ENCODE measurements around the gene CEP85L. TPM values are rescaled to one million over a fixed set of nuclear protein-coding genes. Genes with fewer than 3 reads are reported as not detected.

CEP85L gene
- total RNA-seq, 3 donors from 2014 or later, result 3.7 to 13.6 (median 4.0) TPM

- intact Hi-C loops (cut with DNase I, micrococcal nuclease), result no loop called here
- H3K36me3 ChIP-seq (ENCODE audit: low read depth), result no peaks in the 10 kb centered on the region
- DNase-seq, result no peak
- ATAC-seq, result no peak
- H3K4me1 ChIP-seq (ENCODE audit: low read depth), result no peaks in the 10 kb centered on the region
- no peak overlapping the region for H3K4me3 ChIP-seq
- TF ChIP-seq CTCF (IDR thresholded peaks at IDR 0.05), result no peak
- no peaks in the 10 kb centered on the region for H3K9me3 ChIP-seq
Measured at GRCh38 chr6:118495485-118496280, 155.7 kb downstream of the CEP85L start.

DNA sequence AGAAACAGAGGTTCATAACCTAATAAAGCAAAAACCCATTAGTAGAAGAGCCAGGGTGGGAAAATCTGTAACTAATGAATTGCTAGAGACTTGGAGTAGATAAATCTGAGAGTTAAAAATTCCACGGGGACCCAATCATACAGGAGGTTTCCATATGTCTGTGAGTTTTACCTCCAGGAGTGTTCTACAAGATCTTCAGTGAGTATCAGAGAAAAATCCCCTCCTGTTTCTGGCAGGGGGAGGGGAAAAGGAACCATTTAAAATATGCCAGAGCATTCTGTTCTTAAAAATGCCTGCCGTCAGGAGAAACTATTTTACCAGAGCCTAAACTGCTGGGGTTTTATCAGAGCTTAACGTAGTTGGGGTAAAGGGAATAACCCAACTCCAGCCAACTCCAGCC, 157.3 kb downstream of the CEP85L start:
- intact Hi-C loops (cut with DNase I, micrococcal nuclease), result no loop called here
- H3K4me3 ChIP-seq, result no peak overlapping the region
- ATAC-seq, result no peak
- no peaks in the 10 kb centered on the region for H3K4me1 ChIP-seq (ENCODE audit: low read depth)
- DNase-seq, result no peak
- H3K36me3 ChIP-seq (ENCODE audit: low read depth), result no peaks in the 10 kb centered on the region
- TF ChIP-seq CTCF (IDR thresholded peaks at IDR 0.05), result no peak
- H3K9me3 ChIP-seq, result no peaks in the 10 kb centered on the region

GRCh38 chr6:118489990-118490389, 161.4 kb downstream of the CEP85L start:
- Histone ChIP-seq H3K4me3 (no peak overlapping the region), H3K9me3 (peaks cover 11% of the 10 kb centered on the region), H3K4me1 (ENCODE audit: low read depth) (no peaks in the 10 kb centered on the region), H3K36me3 (ENCODE audit: low read depth) (no peaks in the 10 kb centered on the region)
- ATAC-seq (no peak), DNase-seq (no peak)
- intact Hi-C loops (cut with DNase I, micrococcal nuclease), result no loop called here
- TF ChIP-seq CTCF (IDR thresholded peaks at IDR 0.05), result no peak

- Histone ChIP-seq H3K36me3 (ENCODE audit: low read depth) (no peaks in the 10 kb centered on the region), H3K4me1 (ENCODE audit: low read depth) (no peaks in the 10 kb centered on the region), H3K4me3 (no peak overlapping the region), H3K9me3 (peaks cover 11% of the 10 kb centered on the region)
- no peak for TF ChIP-seq CTCF (IDR thresholded peaks at IDR 0.05)
- no peak for ATAC-seq
- intact Hi-C loops (cut with DNase I, micrococcal nuclease), result no loop called here
- no peak for DNase-seq
Measured at GRCh38 chr6:118488631-118489030, 162.8 kb downstream of the CEP85L start.

GRCh38 chr6:118485601-118486550, 165.5 kb downstream of the CEP85L start:
- Histone ChIP-seq H3K9me3 (peaks cover 11% of the 10 kb centered on the region), H3K36me3 (ENCODE audit: low read depth) (no peaks in the 10 kb centered on the region), H3K4me3 (no peak overlapping the region), H3K4me1 (ENCODE audit: low read depth) (no peaks in the 10 kb centered on the region)
- intact Hi-C loops (cut with DNase I, micrococcal nuclease), result no loop called here
- DNase-seq (no peak), ATAC-seq (no peak)
- no peak for TF ChIP-seq CTCF (IDR thresholded peaks at IDR 0.05)

All from mucosa of descending colon (tissue), 3 donors.